HL-60 (cell line): ENCODE data around the gene RASSF5.
A peak's percentile ranks its signal among the peaks of the same experiment; 100 is the strongest.

ENCODE experiments used
- CTCF ChIP-seq: IDR thresholded peaks from one replicate; pipeline ENCODE4 v1.5.1; 2011; ENCODE audit warnings: low read length, control low read depth, inconsistent platforms; ENCODE audit not compliant: insufficient read depth
- POLR2AphosphoS5 ChIP-seq: IDR thresholded peaks from 2 replicates; pipeline ENCODE4 v1.6.1; 2012; ENCODE audit warnings: low read depth
- REST ChIP-seq: IDR thresholded peaks from 2 replicates; pipeline ENCODE4 v1.6.1; 2012; ENCODE audit warnings: low read depth; ENCODE audit not compliant: insufficient replicate concordance
- SPI1 ChIP-seq: IDR thresholded peaks from 2 replicates; pipeline ENCODE4 v1.6.1; 2012; ENCODE audit warnings: low read depth, mild to moderate bottlenecking, borderline replicate concordance

- TF ChIP-seq CTCF (peak; percentile 16), REST (no peak), POLR2AphosphoS5 (no peak), SPI1 (no peak)
Observed at GRCh38 chr1:206468571-206468970, 38.8 kb upstream of the RASSF5 start.
